RKO (cell line): ENCODE results near the gene DDAH2.
A peak's percentile ranks its signal among the peaks of the same experiment; 100 is the strongest.

ENCODE experiments used
- DNase-seq: peaks from one replicate; pipeline ENCODE4 v3.0.0-alpha.2; 2016; ENCODE audit warnings: low spot score

Gene DDAH2

GRCh38 chr6:31761343-31761742 lies 32.2 kb upstream of the DDAH2 start:
- no peak for DNase-seq

GRCh38 chr6:31760790-31761189 lies 31.7 kb upstream of the DDAH2 start:
- DNase-seq = no peak

- DNase-seq = no peak
These were observed 29.2 kb upstream of the DDAH2 start for GRCh38 chr6:31758281-31758680.

- peak; percentile 96 for DNase-seq
These were observed 23.7 kb upstream of the DDAH2 start for GRCh38 chr6:31752739-31753319.

GRCh38 chr6:31750411-31751022 lies 21.4 kb upstream of the DDAH2 start:
- peak; percentile 63 for DNase-seq

GRCh38 chr6:31749301-31750036 lies 20.4 kb upstream of the DDAH2 start:
- no peak for DNase-seq

- no peak for DNase-seq
These were observed 15.3 kb upstream of the DDAH2 start for GRCh38 chr6:31744422-31744821.

- no peak for DNase-seq
These were observed 13.8 kb upstream of the DDAH2 start for GRCh38 chr6:31742894-31743293.

GRCh38 chr6:31741815-31742214 lies 12.7 kb upstream of the DDAH2 start:
- DNase-seq = no peak

- peak; percentile 43 for DNase-seq
These were observed 11.5 kb upstream of the DDAH2 start for GRCh38 chr6:31740397-31741223.

GRCh38 chr6:31739639-31740396 lies 10.7 kb upstream of the DDAH2 start, which contains the start of gene MSH5:
MSH5 (plus strand) TSS chr6:31740005; CDS start chr6:31740467, 462 bp downstream.
- peak; percentile 99 for DNase-seq

- peak; percentile 68 for DNase-seq
These were observed 9.2 kb upstream of the DDAH2 start for GRCh38 chr6:31737991-31738979.

GRCh38 chr6:31737315-31737990 lies 8.4 kb upstream of the DDAH2 start:
- DNase-seq = no peak

- no peak for DNase-seq
These were observed 7.7 kb upstream of the DDAH2 start for GRCh38 chr6:31736768-31737314.

- DNase-seq = peak; percentile 89
These were observed 7.1 kb upstream of the DDAH2 start, which contains the start of gene CLIC1 for GRCh38 chr6:31736021-31736767. CLIC1 (minus strand) TSS chr6:31736530; CDS start chr6:31736300, 230 bp downstream.

GRCh38 chr6:31734821-31735406 lies 5.8 kb upstream of the DDAH2 start:
- peak; percentile 91 for DNase-seq

GRCh38 chr6:31734247-31734820 lies 5.2 kb upstream of the DDAH2 start:
- DNase-seq = no peak

GRCh38 chr6:31733734-31734133 lies 4.6 kb upstream of the DDAH2 start:
- DNase-seq = no peak
